ENCODE data around the gene GRM7. TPM values are rescaled to one million over a fixed set of nuclear protein-coding genes. Genes with fewer than 3 reads are reported as not detected.

GRM7 gene
- total RNA-seq, 1 experiment from 2014 or later = not detected

DNA sequence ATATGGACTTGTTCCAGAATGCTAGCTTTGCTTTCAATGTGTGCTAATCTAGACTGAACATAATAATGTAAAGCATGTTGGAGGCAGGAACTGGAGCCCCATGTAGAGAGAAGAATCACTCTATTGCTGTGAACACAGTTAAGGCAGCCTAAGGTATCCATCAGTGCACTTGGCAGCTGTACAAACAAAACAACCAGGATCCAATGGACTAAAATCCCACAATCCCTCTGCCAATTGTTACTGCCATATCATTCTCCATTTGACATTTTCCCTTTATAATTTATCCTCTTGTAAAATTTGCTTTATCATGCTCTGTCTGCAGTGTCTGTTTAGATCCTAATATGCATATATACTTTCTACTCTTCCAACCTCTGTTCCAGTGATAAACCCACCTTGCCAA lies 883.9 kb downstream of the GRM7 start:
- Histone ChIP-seq H3K27ac (ENCODE audit: low read length) (no peak overlapping the region), H3K79me2 (ENCODE audit: low read length) (no peaks in the 10 kb centered on the region), H3K4me1 (ENCODE audit: insufficient read depth, low read length) (no peaks in the 10 kb centered on the region), H3K4me3 (ENCODE audit: low read length) (no peak overlapping the region), H2AFZ (ENCODE audit: low read length) (no peak overlapping the region), H3K27me3 (ENCODE audit: low read length) (no peaks in the 10 kb centered on the region), H3K36me3 (ENCODE audit: low read depth, low read length) (no peaks in the 10 kb centered on the region), H3K9ac (ENCODE audit: low read length) (no peak overlapping the region), H4K20me1 (ENCODE audit: low read length) (no peaks in the 10 kb centered on the region), H3F3A (ENCODE audit: low read length, unreplicated experiment) (no peaks in the 10 kb centered on the region), H3K9me2 (replicated peaks; ENCODE audit: low read length) (no peaks in the 10 kb centered on the region), H3K9me3 (ENCODE audit: low read length) (peaks cover 8% of the 10 kb centered on the region; the same call in 1 of the 2 replicates), H3K4me2 (ENCODE audit: low read length) (no peak overlapping the region)
- ATAC-seq (no peak), DNase-seq (no peak)
- no TSS peak for BruUV-seq (replicated peaks)
- intact Hi-C loops (cut with micrococcal nuclease) = no loop called here
- no peak for TF ChIP-seq EZH2phosphoT487 (IDR thresholded peaks at IDR 0.05; ENCODE audit: borderline replicate concordance, low read length)
- no peak for TF ChIP-seq EZH2 (IDR thresholded peaks at IDR 0.05; ENCODE audit: low read length, unreplicated experiment)
- TF ChIP-seq, protein P1, sequence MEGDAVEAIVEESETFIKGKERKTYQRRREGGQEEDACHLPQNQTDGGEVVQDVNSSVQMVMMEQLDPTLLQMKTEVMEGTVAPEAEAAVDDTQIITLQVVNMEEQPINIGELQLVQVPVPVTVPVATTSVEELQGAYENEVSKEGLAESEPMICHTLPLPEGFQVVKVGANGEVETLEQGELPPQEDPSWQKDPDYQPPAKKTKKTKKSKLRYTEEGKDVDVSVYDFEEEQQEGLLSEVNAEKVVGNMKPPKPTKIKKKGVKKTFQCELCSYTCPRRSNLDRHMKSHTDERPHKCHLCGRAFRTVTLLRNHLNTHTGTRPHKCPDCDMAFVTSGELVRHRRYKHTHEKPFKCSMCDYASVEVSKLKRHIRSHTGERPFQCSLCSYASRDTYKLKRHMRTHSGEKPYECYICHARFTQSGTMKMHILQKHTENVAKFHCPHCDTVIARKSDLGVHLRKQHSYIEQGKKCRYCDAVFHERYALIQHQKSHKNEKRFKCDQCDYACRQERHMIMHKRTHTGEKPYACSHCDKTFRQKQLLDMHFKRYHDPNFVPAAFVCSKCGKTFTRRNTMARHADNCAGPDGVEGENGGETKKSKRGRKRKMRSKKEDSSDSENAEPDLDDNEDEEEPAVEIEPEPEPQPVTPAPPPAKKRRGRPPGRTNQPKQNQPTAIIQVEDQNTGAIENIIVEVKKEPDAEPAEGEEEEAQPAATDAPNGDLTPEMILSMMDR (conservative IDR thresholded peaks at IDR 0.05; ENCODE audit: low read depth, low read length) = no peak
- ChIA-PET CTCF (no interaction called here), POLR2A (ENCODE audit: unreplicated experiment) (no interaction called here)

DNA sequence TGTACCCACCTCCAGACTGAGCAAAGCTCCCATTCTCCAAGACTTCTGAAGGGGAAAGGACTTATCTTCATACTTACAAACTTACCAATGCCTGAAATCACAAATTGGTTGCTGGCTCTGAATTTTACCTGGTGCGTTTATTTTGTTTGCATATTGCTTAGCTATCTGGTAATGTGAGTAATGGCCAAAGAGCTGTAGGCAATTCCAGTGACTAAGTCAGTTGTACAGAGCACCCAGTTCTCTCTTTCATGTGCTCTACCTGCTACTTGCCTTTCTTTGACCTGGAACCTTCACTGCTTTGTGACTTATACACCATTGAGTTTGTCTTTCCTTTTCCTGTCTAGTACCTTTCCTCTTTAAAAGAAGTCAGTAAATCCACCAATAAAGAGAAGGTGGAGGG lies 884.8 kb downstream of the GRM7 start:
- BruUV-seq (replicated peaks) = no TSS peak
- Histone ChIP-seq H2AFZ (ENCODE audit: low read length) (no peak overlapping the region), H3K4me2 (ENCODE audit: low read length) (no peak overlapping the region), H3K79me2 (ENCODE audit: low read length) (no peaks in the 10 kb centered on the region), H3K9me2 (replicated peaks; ENCODE audit: low read length) (no peaks in the 10 kb centered on the region), H3K27ac (ENCODE audit: low read length) (no peak overlapping the region), H3K36me3 (ENCODE audit: low read depth, low read length) (no peaks in the 10 kb centered on the region), H3K4me3 (ENCODE audit: low read length) (no peak overlapping the region), H3K27me3 (ENCODE audit: low read length) (no peaks in the 10 kb centered on the region), H4K20me1 (ENCODE audit: low read length) (no peaks in the 10 kb centered on the region), H3K9me3 (ENCODE audit: low read length) (peaks cover 8% of the 10 kb centered on the region; the same call in 1 of the 2 replicates), H3K9ac (ENCODE audit: low read length) (no peak overlapping the region), H3K4me1 (ENCODE audit: insufficient read depth, low read length) (no peaks in the 10 kb centered on the region), H3F3A (ENCODE audit: low read length, unreplicated experiment) (no peaks in the 10 kb centered on the region)
- CTCF ChIA-PET = no interaction called here
- intact Hi-C loops (cut with micrococcal nuclease) = no loop called here
- ATAC-seq = no peak
- DNase-seq = no peak
- TF ChIP-seq EZH2phosphoT487 (IDR thresholded peaks at IDR 0.05; ENCODE audit: borderline replicate concordance, low read length) (no peak), EZH2 (IDR thresholded peaks at IDR 0.05; ENCODE audit: low read length, unreplicated experiment) (no peak)
- TF ChIP-seq, protein P1 (conservative IDR thresholded peaks at IDR 0.05; ENCODE audit: low read depth, low read length) = no peak
- POLR2A ChIA-PET (ENCODE audit: unreplicated experiment) = no interaction called here

DNA sequence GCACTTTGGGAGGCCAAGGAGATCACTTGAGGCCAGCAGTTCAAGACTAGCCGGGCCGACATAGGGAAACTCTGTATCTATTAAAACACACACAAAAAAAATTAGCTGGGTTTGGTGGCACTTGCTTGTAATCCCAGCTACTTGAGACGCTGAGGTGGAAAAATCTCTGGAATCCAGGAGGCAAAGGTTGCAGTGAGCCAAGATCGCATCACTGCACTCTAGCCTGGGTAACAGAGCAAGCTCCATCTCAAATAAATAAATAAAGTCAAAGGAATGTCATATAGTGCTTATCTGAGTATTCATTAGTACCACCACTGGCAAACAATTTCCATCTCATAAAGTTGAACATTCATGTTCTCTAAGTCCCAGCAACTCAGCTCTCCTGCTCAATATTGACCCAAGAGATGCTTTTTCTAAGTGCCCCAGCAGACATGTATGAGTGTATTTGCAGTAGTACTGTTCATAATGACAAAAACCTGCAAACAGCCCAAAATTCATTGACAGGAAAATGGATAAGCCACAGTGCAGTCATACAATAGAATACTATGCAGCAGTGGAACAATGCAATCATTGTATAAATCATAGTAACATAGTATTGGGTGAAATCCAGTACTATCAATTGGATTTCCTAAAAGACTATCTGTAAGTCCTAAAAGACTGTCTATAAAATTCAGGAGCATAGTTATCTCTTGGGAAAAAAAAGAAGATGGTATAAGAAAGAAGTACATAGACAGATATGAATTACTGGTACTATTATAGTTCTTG lies 889.2 kb downstream of the GRM7 start:
- no peak overlapping the region for H3K4me3 ChIP-seq (ENCODE audit: low read length)
- H3K27me3 ChIP-seq (ENCODE audit: low read length) = no peaks in the 10 kb centered on the region
- ATAC-seq = no peak
- no peaks in the 10 kb centered on the region for H3K79me2 ChIP-seq (ENCODE audit: low read length)
- no peaks in the 10 kb centered on the region for H3K36me3 ChIP-seq (ENCODE audit: low read depth, low read length)
- peaks cover 17% of the 10 kb centered on the region; the same call in 1 of the 2 replicates for H3K9me3 ChIP-seq (ENCODE audit: low read length)
- intact Hi-C loops (cut with micrococcal nuclease) = no loop called here
- no peak overlapping the region for H2AFZ ChIP-seq (ENCODE audit: low read length)
- H3K9me2 ChIP-seq (replicated peaks; ENCODE audit: low read length) = no peaks in the 10 kb centered on the region
- no peak overlapping the region for H3K27ac ChIP-seq (ENCODE audit: low read length)
- H3F3A ChIP-seq (ENCODE audit: low read length, unreplicated experiment) = no peaks in the 10 kb centered on the region
- H3K4me1 ChIP-seq (ENCODE audit: insufficient read depth, low read length) = no peaks in the 10 kb centered on the region
- TF ChIP-seq, protein P1 (conservative IDR thresholded peaks at IDR 0.05; ENCODE audit: low read depth, low read length) = no peak
- TF ChIP-seq EZH2phosphoT487 (IDR thresholded peaks at IDR 0.05; ENCODE audit: borderline replicate concordance, low read length) (no peak), EZH2 (IDR thresholded peaks at IDR 0.05; ENCODE audit: low read length, unreplicated experiment) (no peak)
- H3K9ac ChIP-seq (ENCODE audit: low read length) = no peak overlapping the region
- no peak overlapping the region for H3K4me2 ChIP-seq (ENCODE audit: low read length)
- DNase-seq = no peak
- POLR2A ChIA-PET (ENCODE audit: unreplicated experiment) = no interaction called here
- no peaks in the 10 kb centered on the region for H4K20me1 ChIP-seq (ENCODE audit: low read length)
- CTCF ChIA-PET = no interaction called here
- no TSS peak for BruUV-seq (replicated peaks)

Data from PC-3 (cell line).